Measurements from ENCODE around the gene LYRM9.

- no peak for TF ChIP-seq POLR2A (IDR thresholded peaks at IDR 0.05; ENCODE audit: low read depth, low read length)
- no peak for TF ChIP-seq CEBPB (IDR thresholded peaks at IDR 0.05; ENCODE audit: borderline replicate concordance in 1 of 2, low read depth in 2 of 2, low read length in 2 of 2)
- no peak for TF ChIP-seq POLR2AphosphoS5 (IDR thresholded peaks at IDR 0.05; ENCODE audit: low read length)
- no peak for TF ChIP-seq HDAC6 (IDR thresholded peaks at IDR 0.05; ENCODE audit: unreplicated experiment)
These were observed 23.8 kb upstream of the LYRM9 start for GRCh38 chr17:27917000-27917399.

Measured in GM12878 (cell line).